H9 (cell line): ENCODE data around the gene NEDD4. TPM values are rescaled to one million over a fixed set of nuclear protein-coding genes. Genes with fewer than 3 reads are reported as not detected.
"Not testable (repeated sequence)": the region's sequence is repeated elsewhere in the genome, so short reads cannot be mapped to it uniquely, and the experiment has no call there.

Source experiments
- DNase-seq: peaks from one replicate; pipeline ENCODE4 v3.0.0-alpha.2; 2017
- H2AFZ ChIP-seq: one replicate; pipeline ENCODE4 v1.6.1; 2013; ENCODE audit warnings: mild to moderate bottlenecking, low read length, control low read depth, moderate library complexity
- H2AK5ac ChIP-seq: 2 replicates; pipeline ENCODE4 v1.6.1; 2013; ENCODE audit warnings: low read length, control low read depth, mixed read lengths; ENCODE audit not compliant: insufficient read length
- H2BK120ac ChIP-seq: one replicate; pipeline ENCODE4 v1.6.1; 2013; ENCODE audit warnings: low read depth, mild to moderate bottlenecking, low read length, control low read depth, inconsistent platforms; ENCODE audit not compliant: poor library complexity, severe bottlenecking
- H2BK12ac ChIP-seq: 2 replicates; pipeline ENCODE4 v1.6.1; 2013; ENCODE audit warnings: low read length, control low read depth, mixed read lengths, low read depth; ENCODE audit not compliant: insufficient read length
- H2BK15ac ChIP-seq: 2 replicates; pipeline ENCODE4 v1.6.1; 2013; ENCODE audit warnings: low read depth, low read length, control low read depth
- H2BK20ac ChIP-seq: one replicate; pipeline ENCODE4 v1.6.1; 2013; ENCODE audit warnings: low read depth, mild to moderate bottlenecking, low read length, control low read depth, inconsistent platforms; ENCODE audit not compliant: poor library complexity, severe bottlenecking
- H2BK5ac ChIP-seq: 2 replicates; pipeline ENCODE4 v1.6.1; 2013; ENCODE audit warnings: low read length, control low read depth, mixed read lengths; ENCODE audit not compliant: insufficient read length
- H3K14ac ChIP-seq: 2 replicates; pipeline ENCODE4 v1.6.1; 2013; ENCODE audit warnings: low read length, control low read depth; ENCODE audit not compliant: insufficient read depth
- H3K18ac ChIP-seq: 2 replicates; pipeline ENCODE4 v1.6.1; 2013; ENCODE audit warnings: low read depth, mild to moderate bottlenecking, mixed read lengths, low read length, control low read depth; ENCODE audit not compliant: insufficient read length
- H3K23ac ChIP-seq: 2 replicates; pipeline ENCODE4 v1.6.1; 2013; ENCODE audit warnings: low read length, control low read depth, mixed read lengths, low read depth; ENCODE audit not compliant: insufficient read length
- H3K23me2 ChIP-seq: 2 replicates; pipeline ENCODE4 v1.6.1; 2013; ENCODE audit warnings: low read depth, mild to moderate bottlenecking, mixed read lengths, low read length, control low read depth; ENCODE audit not compliant: insufficient read length, poor library complexity, severe bottlenecking
- H3K27ac ChIP-seq: 2 replicates; pipeline ENCODE4 v1.5.1; 2013; ENCODE audit warnings: low read length, control low read depth, mixed read lengths, low read depth; ENCODE audit not compliant: insufficient read length
- H3K27me3 ChIP-seq: 2 replicates; pipeline ENCODE4 v1.6.1; 2013; ENCODE audit warnings: low read length, control low read depth, inconsistent platforms; ENCODE audit not compliant: insufficient read depth
- H3K4ac ChIP-seq: 2 replicates; pipeline ENCODE4 v1.6.1; 2013; ENCODE audit warnings: low read depth, mild to moderate bottlenecking, control low read depth, inconsistent platforms, low read length, moderate library complexity
- H3K4me1 ChIP-seq: 2 replicates; pipeline ENCODE4 v1.6.1; 2013; ENCODE audit warnings: low read length, control low read depth, inconsistent platforms; ENCODE audit not compliant: insufficient read depth
- H3K4me2 ChIP-seq: 2 replicates; pipeline ENCODE4 v1.6.1; 2013; ENCODE audit warnings: low read length, control low read depth, mixed read lengths; ENCODE audit not compliant: insufficient read length, insufficient read depth
- H3K56ac ChIP-seq: 2 replicates; pipeline ENCODE4 v1.6.1; 2013; ENCODE audit warnings: low read depth, mild to moderate bottlenecking, mixed read lengths, low read length, control low read depth; ENCODE audit not compliant: insufficient read length
- H3K79me1 ChIP-seq: 2 replicates; pipeline ENCODE4 v1.6.1; 2013; ENCODE audit warnings: low read depth, mild to moderate bottlenecking, moderate library complexity, low read length, control low read depth, inconsistent platforms; ENCODE audit not compliant: insufficient read depth, poor library complexity, severe bottlenecking
- H3K79me2 ChIP-seq: 2 replicates; pipeline ENCODE4 v1.6.1; 2013; ENCODE audit warnings: low read length, control low read depth, inconsistent platforms; ENCODE audit not compliant: insufficient read depth
- H3K9ac ChIP-seq: 2 replicates; pipeline ENCODE4 v1.6.1; 2013; ENCODE audit warnings: low read length, control low read depth, mixed read lengths; ENCODE audit not compliant: insufficient read length; ENCODE audit errors: extremely low read depth
- H3K9me3 ChIP-seq: one replicate; pipeline ENCODE4 v1.6.1; 2013; ENCODE audit warnings: low read depth, low read length, inconsistent platforms; ENCODE audit not compliant: control insufficient read depth
- H3T11ph ChIP-seq: one replicate; pipeline ENCODE4 v1.6.1; 2013; ENCODE audit warnings: mild to moderate bottlenecking, low read length, control low read depth, inconsistent platforms
- H4K20me1 ChIP-seq: one replicate; pipeline ENCODE4 v1.6.1; 2013; ENCODE audit not compliant: control insufficient read depth, insufficient read length, insufficient read depth
- H4K5ac ChIP-seq: 2 replicates; pipeline ENCODE4 v1.6.1; 2013; ENCODE audit warnings: low read depth, mild to moderate bottlenecking, mixed read lengths, low read length, control low read depth; ENCODE audit not compliant: insufficient read length
- H4K8ac ChIP-seq: replicated peaks from 2 replicates; pipeline ENCODE4 v1.6.1; 2013; ENCODE audit warnings: low read length, control low read depth, mixed read lengths, low read depth; ENCODE audit not compliant: insufficient read length
- H4K91ac ChIP-seq: 2 replicates; pipeline ENCODE4 v1.6.1; 2013; ENCODE audit warnings: low read depth, mild to moderate bottlenecking, moderate library complexity, mixed read lengths, low read length, control low read depth; ENCODE audit not compliant: insufficient read length
- H3K27ac Mint-ChIP-seq, 3 experiments: 2 replicates in 2 of 3; 3 replicates in 1 of 3; pipeline ENCODE4 v1.8.0; 2020 to 2021; ENCODE audit warnings: mixed read lengths in 3 of 3, mild to moderate bottlenecking in 1 of 3, moderate library complexity in 1 of 3
- H3K27me3 Mint-ChIP-seq: 2 replicates; pipeline ENCODE4 v1.8.0; 2021; ENCODE audit warnings: low read depth, mild to moderate bottlenecking, moderate library complexity, mixed read lengths
- H3K36me3 Mint-ChIP-seq, 3 experiments: 2 replicates in 2 of 3; 3 replicates in 1 of 3; pipeline ENCODE4 v1.8.0; 2020 to 2021; ENCODE audit warnings: low read depth in 3 of 3, mixed read lengths in 3 of 3; ENCODE audit not compliant: insufficient read depth in 1 of 3
- H3K4me1 Mint-ChIP-seq, 2 experiments: 2 replicates each; pipeline ENCODE4 v1.8.0; 2020; ENCODE audit warnings: mixed read lengths in 2 of 2
- H3K4me3 Mint-ChIP-seq, 2 experiments: 2 replicates in 1 of 2; 3 replicates in 1 of 2; pipeline ENCODE4 v1.8.0; 2020 to 2021; ENCODE audit warnings: mild to moderate bottlenecking in 2 of 2, mixed read lengths in 2 of 2, moderate library complexity in 1 of 2
- H3K9me3 Mint-ChIP-seq, 2 experiments: 2 replicates in 1 of 2; 3 replicates in 1 of 2; pipeline ENCODE4 v1.8.0; 2020; ENCODE audit warnings: mild to moderate bottlenecking in 2 of 2, mixed read lengths in 2 of 2, moderate library complexity in 1 of 2
- CTCF ChIP-seq: fragments of 200-600 bp; sonication (generic); conservative IDR thresholded peaks from 3 replicates; pipeline ENCODE4 v1.8.0; 2021; ENCODE audit warnings: antibody characterized with exemption, mild to moderate bottlenecking
- WGBS: extraction: QIAGEN DNeasy Blood & Tissue Kit; methylation state at CpG from one replicate; pipeline ENCODE4 v1.1.7; 2013; ENCODE audit warnings: missing lambda C conversion rate, low lambda C conversion rate, mixed read lengths; ENCODE audit not compliant: insufficient read length; ENCODE audit errors: extremely low coverage; 5-methylcytosine and 5-hydroxymethylcytosine counted together
- total RNA-seq: library from RNA; stranded (reverse); gene quantifications from 2 replicates; pipeline ENCODE4 v1.2.1, GENCODE V29; 2021

The NEDD4 gene
- total RNA-seq, 1 experiment from 2014 or later: 9.6 TPM

- Mint-ChIP-seq H3K27ac (no peak overlapping the region), H3K9me3 (peaks cover 5% of the 10 kb centered on the region in 2 experiments; a peak in 3 of 5 replicates), H3K4me1 (peaks cover 0 to 3% of the 10 kb centered on the region in 2 experiments; a peak in 2 of 4 replicates), H3K4me3 (no peak overlapping the region), H3K27me3 (no peaks in the 10 kb centered on the region), H3K36me3 (peaks cover 0 to 9% (median 6%) of the 10 kb centered on the region in 3 experiments; a peak in 3 of 7 replicates)
- no peak for DNase-seq
- Histone ChIP-seq H3K79me1 (no peaks in the 10 kb centered on the region), H3K23ac (no peak overlapping the region), H2BK120ac (no peak overlapping the region), H3K9me3 (no peaks in the 10 kb centered on the region), H3T11ph (no peak overlapping the region), H3K27me3 (no peaks in the 10 kb centered on the region), H3K4ac (no peak overlapping the region), H4K20me1 (no peaks in the 10 kb centered on the region), H4K5ac (no peak overlapping the region), H2AK5ac (no peak overlapping the region), H3K79me2 (no peaks in the 10 kb centered on the region), H3K56ac (no peak overlapping the region), H3K4me2 (no peak overlapping the region), H2BK5ac (no peak overlapping the region), H2BK20ac (no peak overlapping the region), H2BK12ac (no peak overlapping the region), H3K9ac (no peak overlapping the region), H3K27ac (no peak overlapping the region), H4K91ac (no peak overlapping the region), H2BK15ac (no peak overlapping the region), H3K4me1 (no peaks in the 10 kb centered on the region), H3K18ac (no peak overlapping the region), H3K23me2 (no peaks in the 10 kb centered on the region), H3K14ac (no peak overlapping the region), H2AFZ (no peak overlapping the region), H4K8ac (no peak overlapping the region)
- WGBS: no CpG with 5 or more reads among the region's 6 CpGs
- no peak for TF ChIP-seq CTCF
These were observed 38.4 kb downstream of the NEDD4 start for GRCh38 chr15:55954862-55955605.

DNA sequence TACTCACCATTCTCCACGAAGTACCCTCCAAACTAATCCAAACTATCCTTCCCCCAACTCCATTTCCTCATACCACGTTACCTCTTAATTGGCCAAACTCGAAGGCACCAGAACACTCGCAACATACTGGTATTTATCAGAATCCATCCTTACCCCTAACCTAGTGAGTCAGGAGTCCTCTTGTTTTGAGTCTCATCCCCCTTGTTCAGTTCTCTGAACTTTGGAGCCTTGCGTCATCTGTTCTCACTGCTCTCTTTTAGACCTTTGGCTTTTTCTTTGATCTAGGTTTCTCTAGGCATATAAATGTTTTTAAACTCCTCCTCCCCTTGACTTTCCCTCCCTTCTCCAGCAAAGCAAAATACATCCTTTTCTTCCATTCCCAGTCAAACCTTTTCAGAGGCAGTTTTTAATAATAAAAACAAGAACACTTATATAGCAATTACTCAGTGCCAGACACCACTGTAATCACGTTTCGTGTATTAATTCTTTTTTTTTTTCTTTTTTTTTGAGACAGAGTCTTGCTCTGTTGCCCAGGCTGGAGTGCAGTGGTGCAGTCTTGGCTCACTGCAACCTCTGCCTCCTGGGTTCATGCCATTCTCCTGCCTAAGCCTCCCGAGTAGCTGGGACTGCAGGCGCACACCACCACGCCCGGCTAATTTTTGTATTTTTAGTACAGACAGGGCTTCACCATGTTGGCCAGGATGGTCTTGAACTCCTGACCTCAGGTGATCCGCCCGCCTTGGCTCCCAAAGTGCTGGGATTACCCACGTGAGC is 40.7 kb downstream of the NEDD4 start:
- WGBS: 100% methylated on average over 4 of the region's 14 CpGs
- not testable (repeated sequence) for H3K4me3 Mint-ChIP-seq, H4K8ac ChIP-seq, H2BK5ac ChIP-seq, H2BK20ac ChIP-seq, H3K4me1 ChIP-seq, H2AK5ac ChIP-seq, H4K91ac ChIP-seq, H4K5ac ChIP-seq, H2BK12ac ChIP-seq, H2AFZ ChIP-seq, H2BK15ac ChIP-seq, DNase-seq, H3K9ac ChIP-seq, H3K4me1 Mint-ChIP-seq, H3K4ac ChIP-seq, H3K9me3 ChIP-seq, H3K27ac Mint-ChIP-seq, H3K27ac ChIP-seq, H3K27me3 ChIP-seq, H3K23ac ChIP-seq, H3K56ac ChIP-seq, H3T11ph ChIP-seq, H3K9me3 Mint-ChIP-seq, H4K20me1 ChIP-seq, H2BK120ac ChIP-seq, H3K79me2 ChIP-seq, H3K27me3 Mint-ChIP-seq, H3K79me1 ChIP-seq, H3K18ac ChIP-seq, H3K23me2 ChIP-seq, H3K14ac ChIP-seq, H3K4me2 ChIP-seq
- peaks cover 0 to 10% (median 3%) of the 10 kb centered on the region in 3 experiments; a peak in 4 of 7 replicates for H3K36me3 Mint-ChIP-seq
